ENCODE measurements around the gene SLC13A3.

The SLC13A3 gene

GRCh38 chr20:46519471-46520068 is 131.7 kb downstream of the SLC13A3 start:
- no peak for DNase-seq

- DNase-seq: no peak
Measured at GRCh38 chr20:46512943-46513844, 138.1 kb downstream of the SLC13A3 start, which contains the start of gene ZNF334. ZNF334 (minus strand) TSS chr20:46513559; CDS start chr20:46512102, 1,457 bp downstream.

GRCh38 chr20:46509523-46509922 is 141.7 kb downstream of the SLC13A3 start:
- DNase-seq: no peak

Data from HCEC 1CT (cell line).